CD4-positive, alpha-beta T cell treated with Interleukin-6 at 100 ng/mL for 8 hours (primary cell): ENCODE data around the gene ALDH18A1.

Experiments
- DNase-seq: peaks from one replicate; pipeline ENCODE4 v3.0.0-alpha.2; 2020; ENCODE audit warnings: mixed read lengths, low spot score

The ALDH18A1 gene

GRCh38 chr10:95579292-95579691 is 77.2 kb downstream of the ALDH18A1 start:
- DNase-seq: no peak

GRCh38 chr10:95578619-95579018 is 77.9 kb downstream of the ALDH18A1 start:
- DNase-seq: no peak

- DNase-seq: no peak
Observed at GRCh38 chr10:95574649-95575365, 81.7 kb downstream of the ALDH18A1 start.

- DNase-seq: no peak
Observed at GRCh38 chr10:95573964-95574604, 82.4 kb downstream of the ALDH18A1 start.

- DNase-seq: no peak
Observed at GRCh38 chr10:95573527-95573926, 83.0 kb downstream of the ALDH18A1 start.

GRCh38 chr10:95572131-95572820 is 84.2 kb downstream of the ALDH18A1 start:
- DNase-seq: no peak

- DNase-seq: no peak
Observed at GRCh38 chr10:95571390-95571789, 85.1 kb downstream of the ALDH18A1 start.

GRCh38 chr10:95569368-95569767 is 87.1 kb downstream of the ALDH18A1 start:
- no peak for DNase-seq

GRCh38 chr10:95567903-95568630 is 88.4 kb downstream of the ALDH18A1 start:
- DNase-seq: no peak

GRCh38 chr10:95566136-95566535 is 90.4 kb downstream of the ALDH18A1 start:
- DNase-seq: no peak

- DNase-seq: no peak
Observed at GRCh38 chr10:95565336-95565735, 91.2 kb downstream of the ALDH18A1 start.

GRCh38 chr10:95564291-95564690 is 92.2 kb downstream of the ALDH18A1 start:
- DNase-seq: no peak

GRCh38 chr10:95562341-95562965 is 94.1 kb downstream of the ALDH18A1 start:
- DNase-seq: no peak

- no peak for DNase-seq
Observed at GRCh38 chr10:95561864-95562177, 94.7 kb downstream of the ALDH18A1 start.

- peak; percentile 88 for DNase-seq
Observed at GRCh38 chr10:95561177-95561863, 95.2 kb downstream of the ALDH18A1 start, which contains the start of gene SORBS1. SORBS1 (minus strand) TSS chr10:95561371; CDS start chr10:95441135, 120,236 bp downstream.

- DNase-seq: peak; percentile 45
Observed at GRCh38 chr10:95560278-95561176, 96.0 kb downstream of the ALDH18A1 start.

GRCh38 chr10:95559896-95560277 is 96.6 kb downstream of the ALDH18A1 start:
- DNase-seq: no peak

GRCh38 chr10:95559471-95559870 is 97.0 kb downstream of the ALDH18A1 start:
- no peak for DNase-seq

GRCh38 chr10:95558593-95559320 is 97.8 kb downstream of the ALDH18A1 start:
- no peak for DNase-seq
